Measurements from ENCODE around the gene CGN.
A peak's percentile ranks its signal among the peaks of the same experiment; 100 is the strongest.
"Not testable (repeated sequence)": the region's sequence is repeated elsewhere in the genome, so short reads cannot be mapped to it uniquely, and the experiment has no call there.

Gene CGN

DNA sequence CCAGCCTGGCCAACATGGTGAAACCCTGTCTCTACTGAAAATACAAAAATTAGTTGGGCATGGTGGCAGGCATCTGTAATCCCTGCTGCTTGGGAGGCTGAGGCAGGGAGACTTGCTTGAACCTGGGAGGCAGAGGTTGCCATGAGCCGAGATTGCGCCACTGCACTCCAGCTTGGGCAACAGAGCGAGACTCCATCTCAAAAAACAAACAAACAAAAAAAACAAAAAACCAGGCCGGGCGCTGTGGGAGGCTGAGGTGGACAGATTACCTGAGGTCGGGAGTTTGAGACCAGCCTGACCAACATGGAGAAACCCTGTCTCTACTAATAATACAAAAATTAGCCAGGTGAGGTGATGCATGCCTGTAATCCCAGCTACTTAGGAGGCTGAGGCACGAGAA is 11.2 kb downstream of the CGN start:
- not testable (repeated sequence) for DNase-seq (ENCODE audit: low read depth in 2 of 2)

DNA sequence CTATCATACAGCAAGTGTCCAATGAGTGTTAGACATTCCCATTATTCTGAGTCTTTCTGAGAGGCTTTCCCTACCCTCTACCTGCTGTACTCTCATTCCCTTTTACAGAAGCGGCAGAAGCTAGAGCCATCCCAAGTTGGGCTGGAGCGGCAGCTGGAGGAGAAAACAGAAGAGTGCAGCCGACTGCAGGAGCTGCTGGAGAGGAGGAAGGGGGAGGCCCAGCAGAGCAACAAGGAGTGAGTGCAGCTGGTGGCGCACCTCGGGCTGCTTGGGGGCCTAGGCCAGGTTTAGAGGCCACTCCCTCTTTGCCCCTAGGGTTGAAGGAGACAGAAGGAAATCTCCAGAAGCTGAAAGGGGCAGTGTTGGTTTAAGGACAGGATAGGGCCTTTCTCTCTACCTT is 12.1 kb downstream of the CGN start:
- DNase-seq (ENCODE audit: low read depth in 2 of 2), result no peak

DNA sequence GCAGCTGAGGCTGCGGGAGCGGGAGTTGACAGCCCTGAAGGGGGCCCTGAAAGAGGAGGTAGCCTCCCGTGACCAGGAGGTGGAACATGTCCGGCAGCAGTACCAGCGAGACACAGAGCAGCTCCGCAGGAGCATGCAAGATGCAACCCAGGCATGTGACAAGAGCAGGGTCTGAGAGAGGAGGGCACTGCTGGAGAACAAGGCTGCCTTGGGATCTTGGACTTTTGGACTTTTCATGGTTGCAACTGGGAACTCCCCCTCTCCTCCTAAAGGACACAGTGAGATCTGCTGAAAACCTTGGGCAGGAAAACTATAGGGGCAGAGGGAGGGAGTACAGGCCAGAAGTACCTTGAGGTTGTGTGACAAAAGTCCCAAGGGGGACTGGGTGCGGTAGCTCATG is 13.5 kb downstream of the CGN start:
- no peak for DNase-seq (ENCODE audit: low read depth in 2 of 2)

DNA sequence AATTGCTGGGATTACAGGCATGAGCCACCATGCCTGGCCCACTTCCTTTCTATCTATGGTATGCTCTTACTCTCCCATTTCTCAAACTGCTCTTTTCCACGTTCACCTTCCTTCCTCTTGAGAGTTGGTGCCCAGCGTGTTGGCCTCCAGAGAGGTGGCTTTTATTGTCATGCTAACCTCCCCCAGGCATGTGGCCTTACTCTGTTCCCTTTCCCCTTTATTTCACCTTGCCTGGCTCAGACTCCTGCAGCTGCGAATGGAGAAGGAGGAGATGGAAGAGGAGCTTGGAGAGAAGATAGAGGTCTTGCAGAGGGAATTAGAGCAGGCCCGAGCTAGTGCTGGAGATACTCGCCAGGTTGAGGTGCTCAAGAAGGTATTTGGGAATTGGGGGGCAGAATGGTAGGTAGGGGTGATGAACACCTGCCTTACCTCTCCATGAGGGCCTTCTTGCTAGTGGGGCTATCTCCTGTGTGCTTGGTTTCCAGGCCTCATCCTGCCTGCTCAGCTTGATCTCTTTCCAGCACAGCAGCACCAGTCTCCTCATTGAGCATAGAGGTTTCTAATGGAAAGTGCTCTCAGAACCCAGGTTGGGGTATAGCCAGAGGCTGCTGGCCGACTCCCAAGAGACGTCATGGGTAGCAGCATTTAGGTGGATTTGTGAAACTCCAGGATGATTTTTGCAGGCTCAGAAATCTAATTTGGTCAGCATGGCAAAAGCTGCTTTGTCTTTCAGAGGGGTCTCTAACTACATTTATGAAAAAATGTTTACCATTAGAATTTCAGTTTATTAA is 15.7 kb downstream of the CGN start:
- no peak for DNase-seq (ENCODE audit: low read depth in 2 of 2)

DNA sequence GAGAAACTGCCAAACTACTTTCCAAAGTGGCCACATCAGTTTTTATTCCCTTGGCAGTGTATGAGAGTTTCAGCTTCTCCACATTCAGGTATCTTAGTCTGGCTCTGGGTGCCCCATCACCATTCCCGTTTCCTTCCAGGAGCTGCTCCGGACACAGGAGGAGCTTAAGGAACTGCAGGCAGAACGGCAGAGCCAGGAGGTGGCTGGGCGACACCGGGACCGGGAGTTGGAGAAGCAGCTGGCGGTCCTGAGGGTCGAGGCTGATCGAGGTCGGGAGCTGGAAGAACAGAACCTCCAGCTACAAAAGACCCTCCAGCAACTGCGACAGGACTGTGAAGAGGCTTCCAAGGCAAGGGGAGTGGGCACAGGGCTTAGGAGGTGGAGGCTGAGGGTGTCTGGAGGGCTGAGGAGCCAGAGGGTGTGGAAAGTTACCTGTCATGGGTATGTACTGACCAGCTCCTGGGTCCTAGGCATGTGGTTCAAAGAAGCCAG is 18.1 kb downstream of the CGN start:
- DNase-seq (ENCODE audit: low read depth in 2 of 2), result no peak

DNA sequence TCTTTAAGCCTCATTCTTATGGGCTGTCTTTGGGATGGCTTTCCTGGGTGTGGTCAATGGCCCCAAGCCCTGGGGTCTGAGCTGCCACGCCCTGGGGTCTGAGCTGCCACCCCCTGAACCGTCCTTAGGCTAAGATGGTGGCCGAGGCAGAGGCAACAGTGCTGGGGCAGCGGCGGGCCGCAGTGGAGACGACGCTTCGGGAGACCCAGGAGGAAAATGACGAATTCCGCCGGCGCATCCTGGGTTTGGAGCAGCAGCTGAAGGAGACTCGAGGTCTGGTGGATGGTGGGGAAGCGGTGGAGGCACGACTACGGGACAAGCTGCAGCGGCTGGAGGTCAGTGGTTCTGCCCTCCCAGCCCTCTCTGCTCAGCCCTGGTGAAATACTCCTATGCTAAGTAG is 18.6 kb downstream of the CGN start:
- no peak for DNase-seq (ENCODE audit: low read depth in 2 of 2)

DNA sequence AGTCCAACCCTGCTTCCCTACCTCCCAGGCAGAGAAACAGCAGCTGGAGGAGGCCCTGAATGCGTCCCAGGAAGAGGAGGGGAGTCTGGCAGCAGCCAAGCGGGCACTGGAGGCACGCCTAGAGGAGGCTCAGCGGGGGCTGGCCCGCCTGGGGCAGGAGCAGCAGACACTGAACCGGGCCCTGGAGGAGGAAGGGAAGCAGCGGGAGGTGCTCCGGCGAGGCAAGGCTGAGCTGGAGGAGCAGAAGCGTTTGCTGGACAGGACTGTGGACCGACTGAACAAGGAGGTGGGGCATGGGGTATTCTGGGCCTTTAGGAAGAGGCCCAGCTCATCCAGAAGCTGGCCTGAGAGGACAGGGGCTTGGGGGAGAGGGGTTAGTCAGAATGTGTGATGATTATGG is 19.3 kb downstream of the CGN start:
- DNase-seq (ENCODE audit: low read depth in 2 of 2), result no peak

DNA sequence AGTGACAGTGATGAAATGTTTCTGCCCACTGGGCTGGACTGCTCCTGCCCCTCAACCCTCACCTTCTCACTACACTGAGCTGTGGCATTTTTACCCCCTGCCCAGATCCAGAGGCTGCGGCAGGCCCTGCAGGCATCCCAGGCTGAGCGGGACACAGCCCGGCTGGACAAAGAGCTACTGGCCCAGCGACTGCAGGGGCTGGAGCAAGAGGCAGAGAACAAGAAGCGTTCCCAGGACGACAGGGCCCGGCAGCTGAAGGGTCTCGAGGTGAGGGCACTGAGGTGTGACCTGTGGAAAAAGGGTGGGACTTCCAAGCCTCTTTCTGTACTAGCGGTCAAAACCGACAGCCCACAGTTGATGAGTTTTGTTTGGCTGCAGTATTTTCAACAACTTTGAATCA is 22.7 kb downstream of the CGN start:
- no peak for DNase-seq (ENCODE audit: low read depth in 2 of 2)

DNA sequence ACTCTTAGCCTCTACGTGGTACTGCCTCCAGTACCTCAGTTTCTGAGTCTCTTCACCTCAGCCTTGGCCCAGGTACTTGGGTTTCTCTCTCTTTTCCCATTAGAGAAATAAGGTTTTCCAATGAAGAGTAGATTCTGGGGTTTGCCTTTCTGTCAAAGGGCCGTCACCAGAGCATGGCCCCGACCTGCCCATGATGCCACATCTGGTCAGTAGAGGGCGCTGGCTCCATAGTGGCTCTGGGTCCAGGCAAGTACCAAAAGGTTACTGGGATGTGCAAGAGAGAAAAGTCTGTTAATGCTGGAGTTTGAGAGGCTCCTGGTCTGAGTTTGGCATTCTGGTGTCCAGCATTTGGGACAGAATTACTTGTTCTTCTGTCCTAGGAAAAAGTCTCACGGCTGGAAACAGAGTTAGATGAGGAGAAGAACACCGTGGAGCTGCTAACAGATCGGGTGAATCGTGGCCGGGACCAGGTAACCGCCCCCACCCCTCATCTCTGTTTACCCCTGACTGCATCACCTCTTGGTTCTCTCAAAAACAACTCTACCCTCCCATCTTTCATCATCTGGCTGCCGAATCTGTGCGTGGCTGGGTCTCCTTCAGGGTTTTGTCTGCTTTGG is 23.6 kb downstream of the CGN start:
- peak; percentile 70 to 72 for DNase-seq (ENCODE audit: low read depth in 2 of 2)

DNA sequence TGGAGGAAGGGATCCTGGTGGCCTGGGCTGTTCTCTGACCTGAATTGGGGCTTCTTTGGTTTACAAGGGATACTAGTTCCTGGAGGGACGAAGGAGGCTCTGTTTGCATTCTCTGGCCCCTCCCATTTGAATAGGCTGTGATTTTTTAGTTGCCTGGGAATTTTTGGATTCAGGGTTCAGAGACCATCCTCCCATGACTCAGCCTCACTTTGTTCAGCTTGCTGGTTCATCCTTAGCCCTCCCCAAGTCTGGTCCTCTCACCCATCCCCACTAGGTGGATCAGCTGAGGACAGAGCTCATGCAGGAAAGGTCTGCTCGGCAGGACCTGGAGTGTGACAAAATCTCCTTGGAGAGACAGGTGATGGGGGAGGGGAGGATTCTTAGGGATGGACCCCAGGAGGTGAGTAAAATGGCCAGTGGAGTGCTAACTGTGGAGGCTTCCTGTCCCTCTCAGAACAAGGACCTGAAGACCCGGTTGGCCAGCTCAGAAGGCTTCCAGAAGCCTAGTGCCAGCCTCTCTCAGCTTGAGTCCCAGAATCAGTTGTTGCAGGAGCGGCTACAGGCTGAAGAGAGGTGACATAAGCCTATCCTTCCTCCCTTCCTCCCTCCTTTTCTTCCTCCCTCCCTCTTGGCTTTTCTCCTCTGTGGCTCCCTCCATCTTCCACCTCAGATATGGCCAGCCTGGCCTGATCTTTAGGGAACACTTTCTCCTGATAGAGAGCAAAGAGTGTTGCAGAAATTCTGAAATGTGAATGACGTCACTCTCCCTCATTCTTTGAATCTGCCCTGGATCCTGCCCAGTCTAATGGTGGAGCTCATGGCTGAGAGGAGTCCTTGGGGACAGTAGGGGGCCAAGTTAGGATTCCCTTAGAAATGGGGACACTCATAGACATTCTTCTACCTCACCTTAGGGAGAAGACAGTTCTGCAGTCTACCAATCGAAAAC is 24.4 kb downstream of the CGN start:
- no peak for DNase-seq (ENCODE audit: low read depth in 2 of 2)

DNA sequence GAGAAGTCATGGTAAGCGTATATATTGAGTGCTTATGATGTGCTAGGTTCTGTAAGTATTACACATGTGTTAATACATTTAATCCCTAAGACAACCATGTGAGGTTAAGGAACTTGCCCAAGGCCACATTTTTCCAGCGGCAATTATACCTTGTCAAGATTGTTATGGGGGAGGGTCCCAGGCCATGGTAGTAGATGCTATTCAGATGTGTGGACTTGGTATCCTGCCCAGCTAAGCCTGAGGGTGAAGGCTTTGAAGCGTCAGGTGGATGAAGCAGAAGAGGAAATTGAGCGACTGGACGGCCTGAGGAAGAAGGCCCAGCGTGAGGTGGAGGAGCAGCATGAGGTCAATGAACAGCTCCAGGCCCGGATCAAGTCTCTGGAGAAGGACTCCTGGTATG is 25.3 kb downstream of the CGN start:
- DNase-seq (ENCODE audit: low read depth in 2 of 2), result no peak

DNA sequence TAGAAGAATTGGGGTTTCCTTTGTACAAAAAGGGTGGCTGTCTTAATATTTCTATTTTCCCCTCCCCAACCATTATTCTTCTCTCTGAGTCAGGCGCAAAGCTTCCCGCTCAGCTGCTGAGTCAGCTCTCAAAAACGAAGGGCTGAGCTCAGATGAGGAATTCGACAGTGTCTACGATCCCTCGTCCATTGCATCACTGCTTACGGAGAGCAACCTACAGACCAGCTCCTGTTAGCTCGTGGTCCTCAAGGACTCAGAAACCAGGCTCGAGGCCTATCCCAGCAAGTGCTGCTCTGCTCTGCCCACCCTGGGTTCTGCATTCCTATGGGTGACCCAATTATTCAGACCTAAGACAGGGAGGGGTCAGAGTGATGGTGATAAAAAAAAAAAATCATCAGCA is 25.9 kb downstream of the CGN start:
- no peak for DNase-seq (ENCODE audit: low read depth in 2 of 2)

DNA sequence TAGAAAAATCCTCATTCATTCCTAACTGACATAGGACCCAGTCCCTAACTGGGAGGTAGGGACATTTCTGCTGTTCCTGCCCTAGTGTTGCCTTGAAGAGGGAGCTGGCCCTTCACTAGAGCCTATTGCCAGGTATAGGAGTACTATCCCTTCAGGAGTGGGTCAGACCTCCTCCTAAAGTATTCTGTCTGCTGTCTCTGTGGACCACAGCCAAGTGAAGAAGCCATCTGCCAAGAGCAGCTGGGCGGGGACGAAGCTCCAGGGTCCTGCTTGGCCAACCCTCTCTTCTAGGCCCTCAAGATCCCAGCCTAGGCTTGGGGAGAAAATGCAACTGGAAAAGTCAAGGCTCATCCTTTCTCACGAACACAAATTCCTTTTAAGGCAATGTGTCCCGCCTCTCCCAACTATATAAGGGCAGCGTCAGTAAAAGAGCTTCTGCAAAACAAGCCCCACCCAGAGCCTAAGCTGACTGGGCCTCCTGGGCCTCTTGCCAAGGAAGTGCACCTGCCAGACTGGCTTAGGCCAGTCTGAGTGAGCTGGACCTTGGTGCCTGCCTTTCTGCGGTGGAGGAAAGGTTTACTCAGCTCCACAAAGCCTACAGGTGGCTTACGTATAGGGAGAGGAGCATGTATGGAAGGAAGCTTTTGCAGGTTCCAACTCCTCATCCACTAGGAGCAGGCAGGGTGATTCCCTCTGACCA is 28.3 kb downstream of the CGN start:
- DNase-seq (ENCODE audit: low read depth in 2 of 2), result no peak

DNA sequence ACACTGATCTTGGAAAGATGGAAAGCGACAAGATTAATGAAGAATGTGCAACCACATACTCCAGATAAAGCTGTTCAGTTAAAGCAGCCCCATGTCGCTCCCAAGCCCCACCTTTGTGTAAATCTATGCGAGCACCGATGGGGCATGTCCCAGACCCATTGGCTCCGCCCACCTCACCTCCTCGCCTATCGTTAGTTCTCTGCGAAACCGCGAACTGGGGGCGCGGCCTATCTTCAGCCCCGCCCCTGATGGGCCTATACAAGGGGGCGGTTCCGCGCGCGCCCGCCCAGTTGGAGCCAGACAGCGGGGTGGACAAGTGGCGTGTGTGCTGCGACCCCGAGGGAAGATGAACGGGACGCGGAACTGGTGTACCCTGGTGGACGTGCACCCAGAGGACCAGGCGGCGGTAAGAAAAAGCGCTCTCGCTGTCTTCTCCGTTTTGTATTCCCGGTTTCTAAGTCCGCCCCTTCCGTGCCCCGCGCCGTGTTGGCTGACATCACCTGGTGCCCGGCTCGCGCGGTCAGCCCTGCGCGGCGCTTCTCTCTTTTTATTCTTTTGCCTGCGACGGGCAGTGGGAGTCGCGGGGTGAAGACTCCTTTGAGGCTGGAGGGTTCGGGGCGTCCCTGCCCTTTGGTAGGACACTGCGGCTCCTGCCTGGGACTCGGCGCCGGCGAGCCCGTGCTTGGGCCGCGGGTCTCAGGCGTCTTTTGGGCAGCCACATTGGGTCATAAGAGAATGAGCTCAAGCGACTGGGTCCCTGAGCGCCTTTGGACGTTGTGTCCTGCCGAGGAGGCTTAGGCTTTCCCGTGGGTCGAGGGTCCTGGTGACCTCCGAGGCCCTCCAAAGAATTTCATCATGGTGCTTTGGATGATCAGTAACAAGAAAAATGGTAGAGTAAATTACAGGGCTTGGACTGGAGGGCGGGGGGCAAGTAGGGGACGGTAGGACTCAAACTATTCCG is 29.1 kb downstream of the CGN start, which contains the start of gene TUFT1:
TSS of gene TUFT1 (plus strand) at position 289 of the 961 bp plus-strand sequence. CDS start at position 347, 58 bp downstream.
- DNase-seq (ENCODE audit: low read depth in 2 of 2), result peak; percentile 90 to 91

DNA sequence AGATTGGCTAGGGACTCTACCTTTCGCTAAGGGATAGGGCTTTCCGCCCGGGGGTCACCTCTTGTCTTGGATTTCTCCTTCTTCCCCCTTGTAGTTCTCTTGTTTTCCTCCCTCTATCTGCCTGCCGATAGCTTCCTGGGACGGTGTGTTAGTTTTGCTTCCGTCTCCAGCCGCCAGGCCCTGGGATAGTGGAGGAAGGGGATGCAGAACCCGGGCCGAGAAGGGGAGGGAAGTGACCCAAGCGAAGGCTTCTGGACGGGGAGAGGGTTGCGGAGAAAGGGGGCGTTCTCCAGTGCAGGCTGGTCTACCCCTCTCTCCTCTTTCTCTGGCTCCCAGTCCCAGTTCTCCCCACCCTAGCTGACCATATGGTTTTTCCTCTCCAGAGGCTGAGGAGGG is 29.8 kb downstream of the CGN start:
- DNase-seq (ENCODE audit: low read depth in 2 of 2), result no peak

DNA sequence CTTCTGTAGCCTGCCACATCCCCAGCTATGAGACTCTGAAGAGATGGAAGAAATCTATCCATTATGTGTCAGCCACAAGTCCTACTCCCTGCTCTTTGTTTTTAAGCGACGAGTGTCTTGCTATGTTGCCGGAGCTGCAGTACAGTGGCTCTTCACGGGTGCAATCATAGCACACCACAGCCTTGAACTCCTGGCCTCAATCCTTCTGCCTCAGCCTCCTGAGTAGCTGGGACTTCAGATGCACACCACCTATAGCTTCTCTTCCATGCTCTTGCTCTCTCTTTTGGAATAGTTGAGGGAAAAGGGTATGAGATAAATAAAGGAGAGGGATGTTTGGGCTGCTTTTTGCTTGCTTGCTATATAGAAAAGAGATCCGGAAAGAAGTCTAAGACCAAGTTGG is 30.6 kb downstream of the CGN start:
- no peak for DNase-seq (ENCODE audit: low read depth in 2 of 2)

DNA sequence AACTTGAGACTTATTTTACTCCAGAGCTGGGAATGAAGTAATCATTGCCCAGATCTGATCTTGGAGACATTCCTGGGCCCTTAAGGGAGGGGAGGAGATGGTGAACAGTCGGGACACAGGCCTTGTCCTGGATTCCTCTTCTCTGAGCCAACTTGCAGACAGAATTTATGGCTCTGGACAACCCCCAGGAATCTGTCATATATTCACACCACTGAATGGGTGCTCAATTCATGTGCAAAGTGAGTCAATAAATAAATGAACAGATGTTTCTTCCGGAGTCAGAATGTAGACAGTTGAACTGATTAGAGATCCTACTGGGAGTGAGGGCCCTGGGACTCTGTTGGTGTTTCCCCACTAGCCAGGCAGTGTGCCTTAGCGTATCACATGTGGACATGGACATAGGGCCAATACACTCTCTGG is 31.5 kb downstream of the CGN start:
- no peak for DNase-seq (ENCODE audit: low read depth in 2 of 2)

DNA sequence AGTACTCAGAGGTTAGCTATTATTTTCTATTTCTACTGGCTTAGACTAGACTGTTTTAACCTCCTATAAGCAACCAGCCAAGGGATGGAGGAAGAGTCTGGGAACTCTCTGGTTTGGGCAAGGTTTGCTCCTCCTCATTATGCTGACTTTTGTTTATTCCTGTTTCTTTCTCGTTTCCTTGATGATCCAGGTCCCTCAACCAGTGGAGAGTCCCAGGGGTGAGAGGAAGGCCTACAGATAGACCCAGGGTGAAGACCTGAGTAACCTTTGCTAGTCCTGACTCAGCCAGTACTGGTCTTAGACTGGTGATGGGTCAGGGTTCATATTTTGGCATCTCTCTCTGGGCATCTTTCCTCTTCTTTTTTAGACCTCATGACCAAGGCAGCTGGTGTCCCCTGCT is 34.4 kb downstream of the CGN start:
- DNase-seq (ENCODE audit: low read depth in 2 of 2), result no peak

DNA sequence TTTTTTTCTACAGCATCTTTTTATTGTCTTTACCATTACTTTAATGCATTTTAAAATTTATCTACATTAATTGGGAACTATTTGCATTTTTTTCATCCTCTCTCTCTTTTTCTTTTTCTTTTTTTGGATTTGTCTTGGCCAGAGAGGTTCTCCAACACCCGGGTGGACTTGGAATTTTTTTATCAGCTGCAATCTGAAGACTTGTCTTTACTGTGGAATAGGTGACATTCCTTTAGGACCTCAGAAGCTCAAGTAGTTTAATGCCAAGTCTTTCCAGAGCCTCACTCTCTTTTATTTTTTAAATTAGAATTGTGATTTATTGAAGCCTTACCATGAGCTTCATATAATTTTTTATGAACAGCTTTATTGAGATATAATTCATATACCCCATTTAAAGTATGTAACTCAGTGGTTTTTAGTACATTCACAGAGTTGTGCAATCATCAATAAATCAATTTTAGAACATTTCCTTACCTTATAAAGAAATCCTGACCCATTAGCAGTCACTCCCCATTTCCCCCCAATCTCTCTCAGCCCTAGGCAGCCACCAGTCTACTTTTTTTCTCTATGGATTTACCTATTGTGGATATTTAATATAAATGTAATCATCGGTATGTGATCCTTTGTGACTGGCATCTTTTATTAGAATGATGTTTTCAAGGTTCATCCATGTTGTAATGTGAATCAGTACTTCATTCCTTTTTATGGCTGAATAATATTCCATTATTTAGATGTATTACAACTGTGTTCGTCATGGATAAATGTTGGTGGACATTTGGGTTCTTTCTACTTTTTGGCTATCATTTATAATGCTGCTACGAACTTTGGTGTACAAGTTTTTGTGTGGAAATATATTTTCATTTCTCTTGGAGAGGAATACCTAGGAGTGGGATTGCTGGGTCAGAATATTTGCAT is 35.1 kb downstream of the CGN start:
- DNase-seq (ENCODE audit: low read depth in 2 of 2), result no peak
